GM20431 (cell line): ENCODE data around the gene MAPKAP1.
"Not testable (repeated sequence)": the region's sequence is repeated elsewhere in the genome, so short reads cannot be mapped to it uniquely, and the experiment has no call there.

Source experiments
- in situ Hi-C: fragments of 300-500 bp; cut with MseI, MboI; formaldehyde crosslinking; loops from one replicate; pipeline ENCODE4 v1.15.0; 2020; ENCODE audit warnings: low sequenced_read_pairs; ENCODE audit not compliant: unreplicated experiment

Gene MAPKAP1

GRCh38 chr9:125739436-125739835 lies 32.4 kb upstream of the MAPKAP1 start:
- in situ Hi-C loops, result no loop called here

- in situ Hi-C loops, result no loop called here
Observed at GRCh38 chr9:125732562-125732961, 25.6 kb upstream of the MAPKAP1 start.

GRCh38 chr9:125730168-125730567 lies 23.2 kb upstream of the MAPKAP1 start:
- in situ Hi-C loops, result no loop called here

GRCh38 chr9:125726456-125727132 lies 19.6 kb upstream of the MAPKAP1 start:
- in situ Hi-C loops, result no loop called here

GRCh38 chr9:125707472-125707804 lies 430 bp upstream of the MAPKAP1 start:
- in situ Hi-C loops, result no loop called here

GRCh38 chr9:125705893-125706292 lies 1.1 kb downstream of the MAPKAP1 start:
- in situ Hi-C loops, result no loop called here

- in situ Hi-C loops, result no loop called here
Observed at GRCh38 chr9:125703662-125704061, 3.3 kb downstream of the MAPKAP1 start.

- in situ Hi-C loops, result no loop called here
Observed at GRCh38 chr9:125701351-125701750, 5.7 kb downstream of the MAPKAP1 start.

- in situ Hi-C loops, result no loop called here
Observed at GRCh38 chr9:125700791-125701190, 6.2 kb downstream of the MAPKAP1 start.

GRCh38 chr9:125699870-125700269 lies 7.1 kb downstream of the MAPKAP1 start:
- in situ Hi-C loops, result no loop called here

GRCh38 chr9:125696106-125696647 lies 10.8 kb downstream of the MAPKAP1 start:
- in situ Hi-C loops, result no loop called here

GRCh38 chr9:125695548-125695947 lies 11.5 kb downstream of the MAPKAP1 start:
- in situ Hi-C loops, result not testable (repeated sequence)

GRCh38 chr9:125694478-125694877 lies 12.5 kb downstream of the MAPKAP1 start:
- in situ Hi-C loops, result no loop called here

GRCh38 chr9:125693492-125693891 lies 13.5 kb downstream of the MAPKAP1 start:
- in situ Hi-C loops, result not testable (repeated sequence)

- in situ Hi-C loops, result no loop called here
Observed at GRCh38 chr9:125691869-125692268, 15.1 kb downstream of the MAPKAP1 start.

GRCh38 chr9:125690679-125691078 lies 16.3 kb downstream of the MAPKAP1 start:
- in situ Hi-C loops, result no loop called here

- in situ Hi-C loops, result no loop called here
Observed at GRCh38 chr9:125687163-125687863, 19.7 kb downstream of the MAPKAP1 start.

GRCh38 chr9:125685167-125685566 lies 21.8 kb downstream of the MAPKAP1 start:
- in situ Hi-C loops, result no loop called here

GRCh38 chr9:125683486-125683885 lies 23.5 kb downstream of the MAPKAP1 start:
- in situ Hi-C loops, result no loop called here

- in situ Hi-C loops, result no loop called here
Observed at GRCh38 chr9:125682340-125682739, 24.7 kb downstream of the MAPKAP1 start.

- in situ Hi-C loops, result no loop called here
Observed at GRCh38 chr9:125681657-125682056, 25.4 kb downstream of the MAPKAP1 start.
